Hindlimb muscle (tissue), 1 donor: ENCODE measurements around the gene MSH3. TPM values are rescaled to one million over a fixed set of nuclear protein-coding genes. Genes with fewer than 3 reads are reported as not detected.
"Not testable (repeated sequence)": the region's sequence is repeated elsewhere in the genome, so short reads cannot be mapped to it uniquely, and the experiment has no call there.

ENCODE experiments used
- DNase-seq: peaks from one replicate; pipeline ENCODE4 v3.0.0-alpha.2; 2013
- polyA plus RNA-seq: library from polyadenylated mRNA; unstranded; fragments of 120-200 nt; gene quantifications from one replicate; pipeline ENCODE4 v1.2.1, GENCODE V29; 2013; ENCODE audit not compliant: insufficient read length

The MSH3 gene
- polyA plus RNA-seq, 1 donor: 10.6 TPM

DNA sequence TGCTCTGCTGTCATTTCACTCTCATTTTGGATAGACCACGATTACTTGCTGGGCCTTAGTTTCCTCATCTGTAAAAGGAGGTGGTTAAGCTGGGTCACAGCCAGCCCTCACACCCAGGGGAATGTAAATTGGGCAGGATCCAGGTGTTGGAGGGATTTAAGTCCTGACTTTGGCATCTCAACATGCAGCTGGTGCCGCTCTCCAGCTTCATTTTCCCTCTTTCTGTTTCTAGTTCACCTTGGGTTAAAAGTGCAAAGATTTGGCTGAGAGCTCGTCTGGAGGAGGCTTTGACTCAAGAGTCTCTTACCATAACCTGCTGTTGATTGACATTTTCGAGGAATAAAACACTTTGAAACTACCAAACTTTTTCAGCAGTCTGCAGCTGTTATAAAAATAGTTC lies 144.6 kb downstream of the MSH3 start:
- no peak for DNase-seq

DNA sequence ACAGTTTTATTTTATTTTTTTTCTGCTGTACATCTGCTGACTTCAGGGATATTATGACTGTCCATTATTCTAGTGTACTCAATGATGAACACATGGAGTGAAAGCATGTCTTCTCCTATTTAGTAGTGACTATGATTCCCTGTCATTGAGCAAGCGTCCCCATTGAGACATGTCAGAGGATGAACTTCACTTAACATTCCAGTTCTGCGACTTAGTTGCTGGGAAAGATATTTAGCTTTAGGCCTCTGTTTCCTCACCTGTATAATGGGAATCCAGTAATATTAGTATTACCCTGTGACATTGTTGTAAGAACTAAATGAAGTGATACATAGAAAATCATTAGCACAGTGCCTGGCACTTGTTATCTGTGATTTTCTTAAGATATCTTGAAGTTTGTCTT lies 145.1 kb downstream of the MSH3 start:
- DNase-seq: no peak

DNA sequence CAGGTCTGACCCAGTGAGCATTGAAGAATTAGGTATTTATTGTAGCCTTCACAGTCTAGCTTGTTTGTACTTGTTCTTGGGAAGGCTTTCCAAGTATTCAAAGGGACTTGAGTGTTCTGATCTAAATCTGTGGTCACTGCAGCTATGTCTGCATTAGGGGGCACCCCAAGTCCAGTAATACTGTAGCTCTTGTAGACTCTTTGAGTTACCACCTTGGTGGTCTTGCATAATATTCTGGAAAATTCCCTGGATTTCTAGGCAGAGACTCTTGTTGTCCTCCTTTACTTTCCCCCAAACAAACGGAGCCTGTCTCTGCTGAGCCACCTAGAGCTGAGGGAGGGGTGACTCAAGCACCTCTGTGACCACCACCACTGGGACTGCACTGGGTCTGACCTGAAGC lies 149.9 kb downstream of the MSH3 start:
- no peak for DNase-seq

DNA sequence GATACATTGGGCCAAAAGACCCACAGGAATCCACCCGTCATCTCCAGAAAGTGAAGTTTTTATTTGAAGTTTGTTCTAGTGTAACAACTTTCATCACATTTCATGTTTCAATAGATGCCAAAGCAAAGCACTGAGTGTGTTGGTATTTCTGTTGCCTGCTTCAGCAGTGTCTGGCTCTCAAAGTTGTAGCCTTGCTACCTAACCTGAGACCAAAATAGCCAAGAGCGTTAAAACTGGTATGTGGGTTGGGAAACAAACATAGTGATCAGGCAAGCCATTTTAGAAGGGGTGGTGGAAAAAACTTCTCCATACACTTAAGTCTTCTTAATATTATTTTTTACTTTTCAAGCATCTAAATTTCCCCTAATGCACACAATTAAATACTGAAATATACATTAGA lies 150.6 kb downstream of the MSH3 start:
- DNase-seq: no peak

DNA sequence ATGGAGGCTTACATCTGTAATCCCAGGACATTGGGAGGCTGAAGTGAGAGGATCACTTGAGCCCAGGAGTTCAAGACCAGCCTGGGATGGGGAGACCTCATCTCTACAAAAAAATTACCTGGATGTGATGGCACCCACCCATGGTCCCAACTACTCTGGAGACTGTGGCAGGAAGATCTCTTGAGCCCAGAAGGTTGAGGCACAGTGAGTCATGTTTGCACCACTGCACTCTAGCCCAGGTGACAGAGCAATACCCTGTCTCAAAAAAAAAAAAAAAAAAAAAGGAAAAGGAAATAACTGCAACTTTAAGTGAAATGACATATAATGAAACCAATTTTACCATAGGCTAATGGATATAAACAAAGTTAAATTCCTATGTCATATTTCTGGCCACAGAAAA lies 152.5 kb downstream of the MSH3 start:
- DNase-seq: no peak

DNA sequence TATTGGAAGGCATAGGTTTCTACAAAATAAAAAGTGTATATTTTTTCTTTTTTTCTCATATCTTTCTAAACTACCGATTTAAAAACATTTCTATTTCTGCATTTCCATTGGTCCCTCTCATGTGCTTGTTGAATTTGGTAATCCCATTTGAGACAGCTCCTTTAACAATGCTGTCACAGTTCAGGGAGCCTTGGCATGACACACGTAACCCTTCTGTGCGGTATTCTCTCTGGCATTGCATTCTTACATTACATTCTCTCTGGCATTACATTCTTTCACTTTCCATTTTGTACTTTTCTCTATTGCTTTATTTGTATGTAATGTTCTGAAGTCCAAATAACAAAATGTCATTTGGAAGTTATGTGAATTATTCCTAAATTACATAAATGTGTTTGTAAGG lies 155.0 kb downstream of the MSH3 start:
- DNase-seq: no peak

DNA sequence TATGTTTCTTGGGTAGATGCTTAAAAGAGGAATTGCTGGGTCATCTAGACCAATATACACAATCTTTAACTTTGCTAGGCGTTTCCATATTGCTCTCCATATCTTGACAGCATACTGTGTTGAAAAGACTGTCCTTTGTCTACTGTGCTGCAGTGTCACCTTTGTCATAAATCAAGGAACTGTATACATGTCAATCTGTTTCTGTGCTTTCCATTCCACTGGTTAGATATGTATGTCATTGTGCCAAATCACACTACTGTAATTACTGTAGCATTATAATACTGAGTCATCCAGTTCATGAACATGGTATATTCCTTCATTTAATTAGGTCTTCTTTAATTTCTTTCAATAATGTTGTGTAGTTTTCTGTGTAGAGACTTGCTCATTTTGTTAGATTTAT lies 156.0 kb downstream of the MSH3 start:
- no peak for DNase-seq

DNA sequence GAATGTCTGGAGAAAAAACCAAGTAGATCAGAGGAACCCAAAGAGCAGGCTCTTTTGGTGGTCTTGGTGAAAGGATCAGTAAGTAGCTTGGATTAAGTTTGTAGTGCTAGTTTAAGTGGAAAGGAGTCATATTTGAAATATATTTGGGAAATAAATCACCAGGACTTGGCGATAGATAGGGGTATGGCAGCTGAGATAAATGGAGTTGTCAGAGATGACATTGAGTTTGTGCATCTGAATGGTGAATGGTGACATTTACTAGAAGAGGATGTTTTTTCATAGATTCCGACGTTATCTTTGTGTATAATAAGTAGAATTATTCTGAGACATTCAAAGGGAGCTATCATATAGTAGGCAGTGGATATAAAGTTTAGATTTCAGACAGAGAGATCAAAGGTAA lies 162.1 kb downstream of the MSH3 start:
- DNase-seq: no peak

DNA sequence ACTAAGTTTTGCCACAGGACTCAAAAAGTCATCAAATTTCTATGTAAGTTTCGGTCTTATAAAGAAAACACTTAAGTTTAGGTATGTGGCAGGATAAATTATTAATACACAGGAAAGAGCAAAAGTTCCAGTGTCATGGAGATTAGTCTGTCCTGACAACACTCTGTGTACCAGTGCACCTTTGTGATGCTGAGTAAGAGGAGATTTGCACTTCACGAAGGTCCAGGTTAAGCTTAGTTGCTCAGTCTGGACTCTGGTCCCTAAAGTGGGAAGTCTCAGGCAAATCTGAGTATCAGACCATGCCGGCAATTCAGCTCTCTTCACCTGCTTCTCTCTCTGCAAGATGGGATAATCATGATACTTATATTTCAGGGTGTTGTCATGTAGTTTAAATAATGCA lies 166.2 kb downstream of the MSH3 start:
- no peak for DNase-seq

DNA sequence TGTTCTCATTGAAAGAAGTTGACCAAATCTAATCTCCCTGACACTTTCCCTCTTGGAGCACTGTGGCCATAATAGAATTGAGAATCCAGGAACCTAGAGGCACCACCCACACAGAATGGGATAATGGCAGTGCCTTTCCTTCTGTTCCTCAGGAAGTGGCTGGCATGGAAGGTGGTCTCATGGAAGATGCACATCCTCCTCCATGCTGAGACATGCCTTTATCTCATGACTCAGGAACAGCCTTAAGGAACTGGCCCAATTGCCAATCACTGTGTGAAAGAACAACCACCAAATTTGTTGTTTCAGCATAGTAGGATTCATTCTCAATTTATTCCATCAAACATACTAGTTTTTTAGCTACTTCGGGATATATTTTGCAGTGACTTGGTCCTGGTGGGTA lies 168.2 kb downstream of the MSH3 start:
- no peak for DNase-seq

DNA sequence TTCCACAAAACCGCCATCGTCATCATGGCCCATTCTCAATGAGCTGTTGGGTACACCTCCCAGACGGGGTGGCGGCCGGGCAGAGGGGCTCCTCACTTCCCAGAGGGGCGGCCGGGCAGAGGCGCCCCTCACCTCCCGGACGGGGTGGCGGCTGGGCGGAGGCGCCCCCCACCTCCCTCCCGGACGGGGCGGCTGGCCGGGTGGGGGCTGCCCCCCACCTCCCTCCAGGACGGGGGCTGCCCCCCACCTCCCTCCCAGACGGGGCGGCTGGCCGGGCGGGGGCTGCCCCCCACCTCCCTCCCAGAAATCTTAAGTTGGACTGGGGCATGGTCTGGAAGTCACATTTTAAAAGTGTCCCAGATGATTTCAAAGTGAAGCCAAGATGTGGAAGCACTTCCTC lies 169.7 kb downstream of the MSH3 start:
- DNase-seq: not testable (repeated sequence)

DNA sequence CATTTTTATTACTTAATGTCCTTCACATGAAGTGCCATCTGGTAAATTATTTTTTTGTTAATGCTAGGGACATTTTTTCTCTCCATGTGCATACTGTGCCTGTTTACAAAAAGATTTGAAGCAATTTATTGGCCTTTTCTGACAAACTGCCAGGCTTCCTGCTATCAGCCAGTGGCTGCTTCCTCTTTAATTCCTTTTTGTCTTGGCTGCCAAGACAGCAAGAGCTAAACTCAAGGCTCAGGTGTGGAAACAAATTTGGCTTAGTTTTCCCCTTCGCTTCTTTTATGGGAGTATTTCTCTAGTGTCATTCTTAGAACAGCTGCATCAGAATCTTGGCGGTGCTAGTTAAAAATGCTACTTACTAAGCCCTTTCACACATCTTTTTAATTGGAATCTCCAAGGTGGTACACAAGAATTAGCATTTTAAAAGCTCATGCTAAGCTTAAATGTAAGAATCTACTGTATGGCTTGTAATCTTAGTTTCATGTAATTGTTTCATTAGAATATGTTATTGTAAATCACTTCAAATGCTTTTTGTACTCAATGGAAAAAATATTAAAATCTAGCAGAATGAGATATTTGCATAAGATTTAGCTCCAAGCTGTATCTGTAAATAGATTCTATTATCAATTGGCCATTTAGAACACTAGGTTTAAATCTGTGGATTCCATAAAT lies 171.5 kb downstream of the MSH3 start:
- peak; percentile 24 for DNase-seq

DNA sequence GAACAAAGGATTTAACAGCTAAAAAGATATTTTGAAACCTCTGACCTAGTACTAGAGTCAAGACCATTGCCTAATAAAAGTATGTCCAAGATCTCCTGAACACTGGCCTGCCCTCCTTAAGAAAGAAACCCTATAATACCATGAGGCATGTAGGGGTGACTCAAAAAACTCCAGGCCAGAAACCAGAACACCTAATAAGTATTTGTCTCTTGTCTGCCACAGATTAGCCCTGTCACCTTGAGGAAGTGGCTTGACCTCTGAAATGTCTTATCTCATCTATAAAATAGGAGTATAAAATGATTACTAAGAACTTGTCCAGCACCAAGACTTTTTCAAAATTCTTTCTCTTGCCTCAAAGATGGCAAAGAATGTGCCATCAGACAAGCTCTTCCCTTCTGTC lies 180.3 kb downstream of the MSH3 start:
- DNase-seq: no peak

DNA sequence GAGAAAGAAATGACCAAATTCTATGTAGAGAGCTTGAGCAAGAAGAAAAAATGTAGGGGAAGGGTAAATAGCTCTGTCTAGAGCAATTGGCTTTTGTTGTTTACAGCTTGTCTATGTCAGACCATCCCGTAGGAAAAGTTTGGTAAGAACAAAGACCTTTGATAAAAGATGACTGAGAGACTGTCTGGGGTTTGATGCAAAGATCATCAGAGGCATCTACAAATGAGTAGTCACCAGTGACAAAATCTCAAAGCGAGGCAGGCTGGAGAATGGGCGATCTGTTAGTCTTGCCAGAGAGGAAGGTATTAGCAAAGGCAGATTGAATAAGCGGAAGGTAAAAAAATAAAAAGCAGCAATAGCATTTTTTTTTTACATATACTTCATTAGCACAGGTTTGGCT lies 180.7 kb downstream of the MSH3 start:
- no peak for DNase-seq

DNA sequence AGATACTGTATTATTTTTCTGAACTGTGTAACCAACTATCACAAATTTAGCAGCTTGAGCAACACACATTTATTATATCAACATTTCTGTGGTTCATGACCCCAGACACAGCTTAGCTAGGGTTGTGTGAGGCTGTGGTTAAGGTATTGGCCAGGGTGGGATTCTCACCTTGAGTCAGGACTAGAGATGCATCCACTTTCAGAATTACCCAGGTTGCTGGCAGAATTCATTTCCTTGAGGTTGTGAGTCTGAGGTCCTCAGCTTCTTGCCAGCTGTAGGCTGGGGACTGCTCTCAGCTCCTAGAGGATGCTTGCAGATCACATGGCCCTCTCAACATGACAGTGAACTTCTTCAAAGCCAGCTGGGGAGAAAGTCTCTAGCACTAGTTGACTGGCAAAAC lies 183.2 kb downstream of the MSH3 start:
- DNase-seq: no peak

DNA sequence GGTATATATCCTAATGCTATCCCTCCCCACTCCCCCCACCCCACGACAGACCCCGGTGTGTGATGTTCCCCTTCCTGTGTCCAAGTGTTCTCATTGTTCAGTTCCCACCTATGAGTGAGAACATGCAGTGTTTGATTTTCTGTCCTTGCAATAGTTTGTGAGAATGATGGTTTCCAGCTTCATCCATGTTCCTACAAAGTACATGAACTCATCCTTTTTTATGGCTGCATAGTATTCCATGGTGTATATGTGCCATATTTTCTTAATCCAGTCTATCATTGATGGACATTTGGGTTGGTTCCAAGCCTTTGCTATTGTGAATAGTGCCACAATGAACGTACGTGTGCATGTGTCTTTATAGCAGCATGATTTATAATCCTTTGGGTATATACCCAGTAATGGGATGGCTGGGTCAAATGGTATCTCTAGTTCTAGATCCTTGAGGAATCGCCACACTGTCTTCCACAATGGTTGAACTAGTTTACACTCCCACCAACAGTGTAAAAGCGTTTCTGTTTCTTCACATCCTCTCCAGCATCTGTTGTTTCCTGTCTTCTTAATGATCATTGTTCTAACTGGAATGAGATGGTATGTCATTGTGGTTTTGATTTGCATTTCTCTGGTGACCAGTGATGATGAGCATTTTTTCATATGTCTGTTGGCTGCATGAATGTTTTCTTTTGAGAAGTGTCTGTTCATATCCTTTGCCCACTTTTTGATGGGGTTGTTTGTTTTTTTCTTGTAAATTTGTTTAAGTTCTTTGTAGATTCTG lies 186.8 kb downstream of the MSH3 start:
- not testable (repeated sequence) for DNase-seq

DNA sequence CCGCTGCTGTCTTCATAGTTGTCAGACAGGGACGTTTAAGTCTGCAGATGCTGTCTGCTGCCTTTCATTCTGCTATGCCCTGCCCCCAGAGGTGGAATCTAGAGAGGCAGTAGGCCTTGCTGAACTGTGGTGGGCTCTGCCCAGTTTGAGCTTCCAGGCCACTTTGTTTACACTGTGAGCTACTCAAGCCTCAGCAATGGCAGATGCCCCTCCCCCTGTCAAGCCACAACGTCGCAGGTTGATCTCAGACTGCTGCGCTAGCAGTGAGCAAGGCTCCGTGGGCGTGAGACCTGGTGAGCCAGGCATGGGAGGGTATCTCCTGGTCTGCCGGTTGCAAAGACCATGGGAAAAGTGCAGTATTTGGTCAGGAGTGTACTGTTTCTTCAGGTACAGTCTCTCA lies 192.0 kb downstream of the MSH3 start:
- not testable (repeated sequence) for DNase-seq

DNA sequence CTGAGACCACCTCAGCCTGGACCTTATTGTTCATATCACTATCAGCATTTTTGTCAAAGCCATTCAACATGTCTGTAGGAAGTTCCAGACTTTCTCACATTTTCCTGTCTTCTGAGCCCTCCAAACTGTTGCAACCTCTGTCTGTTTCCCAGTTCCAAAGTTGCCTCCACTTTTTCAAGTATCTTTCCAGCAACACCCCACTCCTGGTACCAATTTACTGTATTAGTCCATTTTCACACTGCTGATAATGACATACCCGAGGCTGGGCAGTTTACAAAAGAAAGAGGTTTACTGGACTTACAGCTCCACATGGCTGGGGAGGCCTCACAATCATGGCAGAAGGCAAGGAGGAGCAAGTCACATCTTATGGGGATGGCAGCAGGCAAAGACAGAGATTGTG lies 195.7 kb downstream of the MSH3 start:
- not testable (repeated sequence) for DNase-seq

DNA sequence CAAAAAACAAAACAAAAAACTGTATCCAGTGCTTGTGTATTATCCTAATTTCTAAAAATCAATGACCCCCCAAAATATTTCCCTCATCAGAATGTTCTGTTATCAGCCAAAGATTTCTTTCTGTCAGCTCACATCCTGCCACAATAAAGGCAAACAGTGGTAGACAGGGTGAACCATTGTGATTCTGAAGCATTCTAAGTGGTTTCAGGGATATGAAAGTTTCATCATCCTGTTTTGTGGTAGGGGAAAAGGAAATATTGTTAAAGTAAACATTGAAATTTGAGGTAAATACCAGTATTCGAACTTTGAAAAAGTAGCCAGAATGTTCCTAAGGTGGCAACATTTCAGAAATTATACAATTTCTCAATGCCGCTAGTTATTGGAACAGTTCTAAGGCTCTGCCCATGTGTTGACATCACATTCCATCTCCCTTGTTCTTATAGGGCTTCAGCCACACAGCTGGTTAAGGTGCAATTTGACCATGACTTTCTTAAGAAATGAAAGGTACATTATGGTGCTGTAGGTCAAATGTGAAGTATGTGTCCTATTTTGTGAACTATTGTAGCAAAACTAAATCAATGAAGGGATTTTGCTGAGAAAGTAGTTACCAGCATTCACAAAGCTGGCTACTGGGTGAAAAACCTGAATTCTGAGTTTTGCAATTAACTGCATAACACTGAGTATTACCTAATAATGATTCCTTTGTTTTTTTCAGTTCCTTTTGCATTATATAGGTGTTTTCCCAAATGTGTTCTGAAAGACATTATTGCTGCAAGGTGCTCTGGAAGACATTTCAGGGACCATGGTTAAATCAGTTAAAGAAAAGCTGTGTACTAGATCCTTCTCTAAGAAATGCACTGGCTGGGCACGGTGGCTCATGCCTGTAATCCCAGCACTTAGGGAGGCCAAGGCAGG lies 198.1 kb downstream of the MSH3 start:
- DNase-seq: no peak

DNA sequence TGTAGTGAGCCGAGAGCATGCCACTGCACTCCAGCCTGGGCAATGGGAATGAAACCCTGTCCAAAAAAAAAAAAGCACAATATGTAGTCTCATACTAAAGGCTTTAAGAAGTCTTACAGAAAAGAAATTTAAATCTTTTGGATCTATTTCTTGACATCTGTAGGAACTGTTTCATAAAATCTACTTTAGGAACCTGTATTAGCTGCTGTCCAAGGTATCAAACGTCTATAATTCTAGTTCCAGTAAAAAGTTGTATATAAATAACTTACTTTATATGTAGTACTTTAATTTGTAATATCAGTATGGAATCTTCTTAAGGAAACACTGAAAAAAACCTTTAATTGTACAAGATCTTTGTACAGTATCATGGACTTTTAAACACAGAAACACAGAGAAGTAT lies 199.0 kb downstream of the MSH3 start:
- DNase-seq: no peak

DNA sequence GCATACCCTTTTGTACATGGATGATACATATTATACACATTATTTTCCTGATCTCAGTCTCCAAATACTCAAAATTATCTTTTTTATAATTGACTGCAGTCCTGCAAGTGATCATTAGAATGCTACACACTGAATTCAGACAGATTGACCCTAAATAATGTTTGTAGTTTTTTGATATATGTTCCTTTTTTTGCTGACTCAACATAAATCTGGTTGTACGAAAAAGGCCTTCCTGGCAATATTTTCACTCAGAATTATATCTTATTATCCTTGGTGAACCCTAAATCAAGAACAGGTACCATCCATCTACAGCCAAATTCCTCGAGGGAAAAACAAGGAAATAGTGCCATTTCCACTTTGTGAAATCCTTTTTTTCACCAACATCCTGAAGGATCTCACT lies 200.1 kb downstream of the MSH3 start:
- DNase-seq: no peak

DNA sequence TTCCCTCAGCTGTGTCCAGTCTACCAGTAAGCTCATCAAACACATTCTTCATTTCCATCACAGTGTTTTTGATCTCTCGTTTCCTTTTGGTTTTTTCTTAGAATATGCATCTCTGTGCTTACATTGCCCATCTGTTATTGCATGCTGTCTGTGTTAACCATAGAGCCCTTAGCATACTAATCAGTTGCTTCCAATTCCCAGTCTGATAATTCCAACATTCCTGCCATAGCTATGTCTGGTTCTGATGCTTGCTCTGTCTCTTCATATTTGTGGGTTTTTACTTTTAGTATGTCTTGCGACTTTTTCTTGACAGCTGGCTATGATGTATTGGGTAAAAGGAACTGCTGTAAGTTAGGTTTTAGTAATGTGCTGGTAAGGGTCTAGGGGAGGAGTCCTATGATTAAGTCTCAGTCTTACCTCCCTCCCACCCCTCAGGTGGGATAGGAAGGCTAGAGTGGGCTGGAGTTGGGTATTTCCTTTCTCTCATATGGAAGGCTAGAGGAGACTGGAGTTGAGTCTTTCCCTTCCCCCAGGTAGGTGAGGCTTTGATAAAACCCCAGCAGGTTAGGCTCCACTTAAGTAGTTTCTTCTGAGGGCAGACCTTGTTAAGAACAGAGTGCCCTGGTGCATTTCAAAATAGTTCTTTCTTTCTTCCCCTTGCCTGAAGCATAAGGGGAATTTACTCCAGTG lies 206.6 kb downstream of the MSH3 start:
- no peak for DNase-seq

DNA sequence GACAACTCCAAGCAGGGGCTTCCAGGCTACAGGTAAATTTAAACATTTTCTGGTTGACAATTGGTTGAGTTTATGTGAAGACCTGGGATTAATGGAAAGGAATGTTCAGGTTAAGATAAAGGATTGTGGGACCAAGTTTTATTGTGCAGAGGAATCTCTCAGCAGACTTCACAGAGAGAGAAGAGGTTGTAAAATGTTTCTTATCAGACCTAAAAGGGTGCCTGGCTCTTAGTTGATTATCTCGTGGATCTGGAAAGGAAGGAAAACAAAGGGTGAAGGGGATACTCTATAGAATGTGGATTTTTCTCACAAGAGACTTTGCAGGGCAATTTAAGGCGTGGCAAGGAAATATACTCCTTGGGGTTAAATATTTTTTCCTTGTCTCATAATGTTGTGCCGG lies 209.3 kb downstream of the MSH3 start:
- DNase-seq: no peak
